GM18868 (cell line): Measurements from ENCODE around the gene RAMP2.

Source experiments
- ATAC-seq: cut with Tn5 transposase; IDR thresholded peaks from one replicate; pipeline ENCODE4 v1.9.1; 2021; ENCODE audit warnings: mild to moderate bottlenecking, moderate library complexity; ENCODE audit not compliant: unreplicated experiment

Gene RAMP2

GRCh38 chr17:42791948-42792347 is 30.9 kb downstream of the RAMP2 start:
- no peak for ATAC-seq

- ATAC-seq, result no peak
Measured at GRCh38 chr17:42792545-42792944, 31.5 kb downstream of the RAMP2 start.

DNA sequence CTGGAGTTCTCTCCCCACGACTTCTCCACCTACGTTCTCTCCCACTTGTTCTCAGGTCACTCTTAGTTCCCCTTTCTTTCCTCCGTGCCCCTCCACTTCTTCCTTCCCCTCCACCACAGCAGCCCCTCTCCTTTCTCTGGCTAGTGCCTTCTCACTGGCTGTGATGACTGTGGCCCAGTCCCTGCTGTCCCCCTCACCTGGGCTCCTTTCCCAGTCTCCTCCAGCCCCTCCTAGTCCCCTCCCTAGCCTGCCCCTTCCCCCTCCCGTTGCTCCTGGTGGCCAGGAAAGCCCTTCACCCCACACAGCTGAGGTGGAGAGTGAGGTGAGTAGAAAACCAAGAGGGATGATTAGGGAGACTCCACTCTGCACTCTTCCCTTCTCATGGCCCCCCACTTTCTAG is 34.0 kb downstream of the RAMP2 start:
- no peak for ATAC-seq

- no peak for ATAC-seq
Measured at GRCh38 chr17:42795465-42795864, 34.4 kb downstream of the RAMP2 start.

- no peak for ATAC-seq
Measured at GRCh38 chr17:42796066-42796758, 35.2 kb downstream of the RAMP2 start.

- ATAC-seq, result no peak
Measured at GRCh38 chr17:42797067-42798007, 36.3 kb downstream of the RAMP2 start.

DNA sequence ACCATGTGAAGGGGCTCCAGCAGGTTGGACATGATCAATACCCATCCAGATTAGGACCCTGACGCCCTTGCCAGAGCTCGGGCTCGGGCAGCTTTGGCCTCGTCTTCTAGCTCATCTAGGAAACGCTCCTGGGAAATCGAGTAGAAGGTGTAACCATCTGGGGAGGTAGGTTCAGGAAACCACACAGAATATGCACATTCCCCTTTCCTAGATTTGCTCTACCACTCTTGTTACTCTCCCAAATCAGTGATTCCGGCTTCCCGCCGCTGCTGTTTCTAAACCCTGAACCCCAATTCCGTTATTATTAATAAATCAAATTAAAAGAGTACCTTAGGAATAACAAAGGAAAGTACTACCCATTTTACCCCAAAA is 37.0 kb downstream of the RAMP2 start:
- no peak for ATAC-seq

DNA sequence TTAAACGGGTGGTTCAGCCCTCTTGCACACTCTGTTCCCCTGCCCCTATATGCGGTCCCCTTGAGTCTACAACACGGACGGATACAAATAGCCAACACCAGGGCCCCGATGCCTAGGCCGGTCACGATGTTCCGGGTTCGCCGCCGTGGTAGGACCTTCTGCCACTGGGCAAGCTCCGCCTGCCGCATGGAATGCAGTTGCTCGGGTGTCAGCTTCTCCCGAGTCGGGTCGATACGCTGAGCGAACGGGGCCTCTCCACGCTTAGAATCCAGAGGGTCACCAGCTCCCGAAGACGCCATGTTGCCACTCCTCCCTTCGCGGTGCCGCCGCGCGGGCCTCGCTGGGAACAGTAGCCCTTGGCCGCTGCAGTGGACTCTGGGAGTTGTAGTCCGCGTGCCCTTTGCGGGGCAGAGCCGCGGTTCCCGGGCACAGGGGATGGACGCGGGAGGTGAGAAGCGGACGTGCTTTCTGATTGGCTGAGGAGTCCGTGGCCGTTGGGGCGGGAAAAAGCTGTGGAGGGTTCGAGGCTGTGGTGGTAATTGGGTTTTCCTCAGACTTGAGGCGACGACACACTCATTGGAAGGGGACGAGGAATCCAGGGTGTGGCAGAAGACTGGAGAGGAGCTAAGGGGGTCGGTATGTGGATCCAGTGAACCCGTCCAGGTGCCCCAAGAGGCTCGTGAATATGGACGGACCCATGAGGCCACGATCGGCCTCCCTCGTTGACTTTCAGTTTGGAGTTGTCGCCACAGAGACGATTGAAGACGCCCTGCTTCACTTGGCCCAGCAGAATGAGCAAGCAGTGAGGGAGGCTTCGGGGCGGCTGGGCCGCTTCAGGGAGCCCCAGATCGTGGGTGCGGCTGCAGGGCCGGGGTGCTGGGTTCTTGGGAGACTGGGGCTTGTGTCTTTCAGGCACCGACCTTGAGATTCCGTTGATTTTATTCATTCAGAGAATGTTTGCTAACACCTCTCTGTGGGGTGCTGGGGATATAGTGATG is 37.7 kb downstream of the RAMP2 start, which contains the start of the genes CNTD1 and COA3:
CNTD1 (plus strand) TSS at position 479 of the 998 bp plus-strand sequence; CDS start at position 686, 207 bp downstream.
COA3 (minus strand) TSS at position 322 of the 998 bp plus-strand sequence; CDS start at position 299, 23 bp downstream.
- peak; percentile 67 for ATAC-seq

DNA sequence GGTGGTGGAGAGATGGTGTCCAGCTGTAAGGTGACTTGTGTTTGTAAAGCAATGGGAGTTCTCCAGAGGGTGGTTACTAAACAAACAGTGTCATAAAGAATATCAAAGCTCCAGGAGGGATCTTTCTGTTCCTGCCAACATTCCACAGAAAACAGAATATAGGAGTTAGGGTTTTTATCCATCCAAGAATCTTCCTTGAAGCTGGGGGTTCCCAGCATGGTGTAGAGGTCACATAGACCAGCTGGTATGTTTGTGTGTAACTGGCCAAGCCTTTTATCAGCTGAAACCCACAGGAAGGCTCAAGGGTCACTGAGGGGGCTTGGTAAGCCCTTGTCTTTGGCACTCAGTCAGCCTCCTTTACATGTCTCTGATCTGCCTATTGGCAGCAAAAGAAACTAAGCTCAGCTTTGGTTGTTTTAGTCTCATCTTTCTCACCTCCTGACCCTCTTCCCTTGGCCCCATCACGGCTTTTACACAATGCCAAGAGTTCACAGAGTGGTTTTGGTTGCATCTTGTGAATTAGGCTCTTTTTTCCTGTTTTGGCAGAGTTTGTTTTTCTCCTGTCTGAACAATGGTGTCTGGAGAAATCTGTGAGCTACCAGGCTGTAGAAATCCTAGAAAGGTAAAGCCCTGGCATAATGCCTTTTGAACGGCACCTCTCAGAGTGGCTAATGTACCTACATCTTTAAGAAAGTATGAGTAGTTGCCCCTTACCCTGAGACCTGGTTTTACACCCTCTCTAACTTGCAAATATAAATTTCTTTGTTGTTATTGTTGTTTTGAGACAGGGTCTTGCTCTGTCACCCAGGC is 42.3 kb downstream of the RAMP2 start:
- no peak for ATAC-seq

- ATAC-seq, result no peak
Measured at GRCh38 chr17:42804918-42805367, 43.9 kb downstream of the RAMP2 start.

DNA sequence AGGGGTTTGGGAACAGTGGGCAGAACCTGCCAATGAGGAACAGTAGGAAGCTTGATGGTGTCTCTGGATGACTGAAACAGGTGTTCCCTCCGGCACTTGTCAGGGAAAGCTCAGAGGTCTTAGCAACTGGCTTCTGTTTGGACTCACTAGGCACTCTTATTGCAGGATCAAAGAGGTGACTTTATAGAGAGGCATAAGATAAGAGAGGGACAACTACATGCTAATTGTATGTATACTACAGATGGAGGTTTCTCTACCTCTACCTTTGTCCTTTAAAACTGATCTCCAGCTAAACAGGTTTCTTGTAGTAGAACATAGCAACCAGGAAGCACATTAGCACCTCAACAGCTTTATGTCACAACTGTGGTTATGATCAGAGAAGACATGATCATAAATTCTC is 45.2 kb downstream of the RAMP2 start:
- no peak for ATAC-seq

GRCh38 chr17:42809250-42809649 is 48.2 kb downstream of the RAMP2 start:
- ATAC-seq, result no peak
